ENCODE measurements around the gene EMC7.
"Not testable (repeated sequence)": the region's sequence is repeated elsewhere in the genome, so short reads cannot be mapped to it uniquely, and the experiment has no call there.

The EMC7 gene

GRCh38 chr15:34084086-34084485, 17.6 kb downstream of the EMC7 start:
- no peak for DNase-seq (ENCODE audit: low spot score)

GRCh38 chr15:34079904-34080303, 21.8 kb downstream of the EMC7 start:
- no peak for DNase-seq (ENCODE audit: low spot score)

- DNase-seq (ENCODE audit: low spot score), result no peak
These were observed 22.8 kb downstream of the EMC7 start for GRCh38 chr15:34078900-34079299.

GRCh38 chr15:34076785-34077184, 24.9 kb downstream of the EMC7 start:
- no peak for DNase-seq (ENCODE audit: low spot score)

GRCh38 chr15:34070003-34070402, 31.7 kb downstream of the EMC7 start:
- DNase-seq (ENCODE audit: low spot score), result no peak

GRCh38 chr15:34065941-34066340, 35.7 kb downstream of the EMC7 start:
- no peak for DNase-seq (ENCODE audit: low spot score)

GRCh38 chr15:34065261-34065660, 36.4 kb downstream of the EMC7 start:
- no peak for DNase-seq (ENCODE audit: low spot score)

- DNase-seq (ENCODE audit: low spot score), result no peak
These were observed 37.2 kb downstream of the EMC7 start for GRCh38 chr15:34064438-34064837.

GRCh38 chr15:34059946-34060345, 41.7 kb downstream of the EMC7 start:
- DNase-seq (ENCODE audit: low spot score), result no peak

- no peak for DNase-seq (ENCODE audit: low spot score)
These were observed 42.2 kb downstream of the EMC7 start for GRCh38 chr15:34059476-34059875.

- DNase-seq (ENCODE audit: low spot score), result no peak
These were observed 44.8 kb downstream of the EMC7 start for GRCh38 chr15:34056911-34057310.

GRCh38 chr15:34055868-34056595, 45.6 kb downstream of the EMC7 start:
- DNase-seq (ENCODE audit: low spot score), result peak; percentile 16

- DNase-seq (ENCODE audit: low spot score), result no peak
These were observed 47.5 kb downstream of the EMC7 start for GRCh38 chr15:34054081-34054707.

GRCh38 chr15:34050385-34050784, 51.3 kb downstream of the EMC7 start:
- not testable (repeated sequence) for DNase-seq (ENCODE audit: low spot score)

GRCh38 chr15:34049112-34049511, 52.5 kb downstream of the EMC7 start:
- peak; percentile 30 for DNase-seq (ENCODE audit: low spot score)

- DNase-seq (ENCODE audit: low spot score), result no peak
These were observed 53.5 kb downstream of the EMC7 start for GRCh38 chr15:34047893-34048775.

GRCh38 chr15:34046471-34047145, 55.1 kb downstream of the EMC7 start:
- no peak for DNase-seq (ENCODE audit: low spot score)

- DNase-seq (ENCODE audit: low spot score), result no peak
These were observed 57.8 kb downstream of the EMC7 start for GRCh38 chr15:34043813-34044212.

- no peak for DNase-seq (ENCODE audit: low spot score)
These were observed 58.3 kb downstream of the EMC7 start for GRCh38 chr15:34043391-34043790.

GRCh38 chr15:34039790-34040113, 61.9 kb downstream of the EMC7 start:
- DNase-seq (ENCODE audit: low spot score), result no peak

- peak; percentile 79 for DNase-seq (ENCODE audit: low spot score)
These were observed 62.5 kb downstream of the EMC7 start, which contains the start of gene AVEN for GRCh38 chr15:34038871-34039789. Gene AVEN (minus strand): TSS chr15:34039204. CDS start chr15:34039046, 158 bp downstream.

Data from RKO (cell line).